Endothelial cell of umbilical vein (primary cell): ENCODE measurements around the gene ZFYVE28. TPM values are rescaled to one million over a fixed set of nuclear protein-coding genes. Genes with fewer than 3 reads are reported as not detected.
A peak's percentile ranks its signal among the peaks of the same experiment; 100 is the strongest.

Experiments
- BruUV-seq: library from RNA; stranded (reverse); fragments of 400-500 nt; replicated peaks from 2 replicates; lab custom pipeline; 2021; lab: Mats Ljungman, UMichigan
- CTCF ChIA-PET: fragments of 300-600, 350-600 bp; sonication (Branson Sonifier 250); formaldehyde crosslinking; loops from one replicate; lab custom pipeline; 2021; ENCODE audit warnings: antibody characterized with exemption, inconsistent platforms; lab: Charles Lee
- POLR2A ChIA-PET: fragments of 300-600, 350-600 bp; sonication (Branson Sonifier 250); formaldehyde crosslinking; loops from one replicate; lab custom pipeline; 2021; ENCODE audit warnings: antibody characterized with exemption, inconsistent platforms; lab: Charles Lee
- DNase-seq: peaks from one replicate; pipeline ENCODE4 v3.0.0-alpha.2; 2011; ENCODE audit warnings: low read depth, low spot score
- FAIRE-seq: peaks from 2 replicates; lab custom pipeline; 2011; peaks lifted over from hg19 to GRCh38; lab: Jason Lieb, UNC
- H2AFZ ChIP-seq: 2 replicates; pipeline ENCODE4 v1.6.0; 2012; ENCODE audit warnings: low read depth, low read length, control low read depth, inconsistent platforms
- H3K27ac ChIP-seq: 2 replicates; pipeline ENCODE4 v1.5.1; 2011; ENCODE audit warnings: low read depth, mild to moderate bottlenecking, control low read depth, low read length, moderate library complexity; ENCODE audit not compliant: insufficient read depth
- H3K27me3 ChIP-seq, 2 experiments: 2 replicates each; pipeline versions ENCODE4 v1.6.0 to v1.6.1; 2011; ENCODE audit warnings: low read length in 2 of 2, mixed read lengths in 1 of 2; ENCODE audit not compliant: control insufficient read depth in 2 of 2, insufficient read depth in 2 of 2
- H3K36me3 ChIP-seq, 2 experiments: 2 replicates in 1 of 2; 3 replicates in 1 of 2; pipeline ENCODE4 v1.5.1; 2011; ENCODE audit warnings: low read length in 2 of 2, mild to moderate bottlenecking in 1 of 2, moderate library complexity in 1 of 2; ENCODE audit not compliant: control insufficient read depth in 2 of 2, insufficient read depth in 2 of 2; ENCODE audit errors: extremely low read depth in 1 of 2
- H3K4me1 ChIP-seq: 3 replicates; pipeline ENCODE4 v1.5.1; 2011; ENCODE audit warnings: mild to moderate bottlenecking, low read length; ENCODE audit not compliant: control insufficient read depth, insufficient read depth; ENCODE audit errors: extremely low read depth
- H3K4me2 ChIP-seq: 2 replicates; pipeline ENCODE4 v1.6.1; 2011; ENCODE audit warnings: low read length, control low read depth, mixed read lengths; ENCODE audit not compliant: insufficient read depth
- H3K4me3 ChIP-seq, 3 experiments: fragments of 200-600 bp in 1 of 3; sonication (generic), shearing (Covaris generic) in 1 of 3; replicated peaks in 1 of 3; 2 replicates each; pipeline ENCODE4 v1.5.1; 2011 to 2016; ENCODE audit warnings: control low read depth in 3 of 3, low read length in 3 of 3, mild to moderate bottlenecking in 2 of 3, inconsistent platforms in 1 of 3, low read depth in 1 of 3, moderate library complexity in 1 of 3; ENCODE audit not compliant: insufficient read depth in 1 of 3
- H3K79me2 ChIP-seq: 2 replicates; pipeline ENCODE4 v1.6.0; 2012; ENCODE audit warnings: low read length, inconsistent platforms; ENCODE audit not compliant: control insufficient read depth, insufficient read depth
- H3K9ac ChIP-seq: replicated peaks from 2 replicates; pipeline ENCODE3; 2011; ENCODE audit warnings: low read length, control low read depth; ENCODE audit not compliant: insufficient read depth; ENCODE audit errors: extremely low read depth
- H3K9me1 ChIP-seq: replicated peaks from 3 replicates; pipeline ENCODE4 v1.6.0; 2011; ENCODE audit warnings: mild to moderate bottlenecking, low read length; ENCODE audit not compliant: control insufficient read depth, insufficient read depth; ENCODE audit errors: extremely low read depth
- H3K9me3 ChIP-seq: replicated peaks from 2 replicates; pipeline ENCODE4 v1.5.1; 2012; ENCODE audit warnings: low read length, inconsistent platforms; ENCODE audit not compliant: control insufficient read depth, insufficient read depth
- H4K20me1 ChIP-seq: replicated peaks from 2 replicates; pipeline ENCODE3; 2011; ENCODE audit warnings: mild to moderate bottlenecking, low read length; ENCODE audit not compliant: control insufficient read depth, insufficient read depth; ENCODE audit errors: extremely low read depth
- EZH2 ChIP-seq: IDR thresholded peaks from 2 replicates; pipeline ENCODE4 v1.6.1; 2012; ENCODE audit warnings: borderline replicate concordance, low read depth, mild to moderate bottlenecking, moderate library complexity, low read length, inconsistent platforms; ENCODE audit not compliant: severe bottlenecking
- FOS ChIP-seq: IDR thresholded peaks from 2 replicates; pipeline ENCODE4 v1.6.1; 2011; ENCODE audit warnings: mild to moderate bottlenecking, low read length, moderate library complexity, borderline replicate concordance; ENCODE audit not compliant: insufficient read depth
- GATA2 ChIP-seq: IDR thresholded peaks from 2 replicates; pipeline ENCODE4 v1.7.0; 2011; ENCODE audit warnings: low read depth, mild to moderate bottlenecking, moderate library complexity, mixed read lengths, low read length; ENCODE audit not compliant: insufficient read length, insufficient read depth
- JUN ChIP-seq: IDR thresholded peaks from 2 replicates; pipeline ENCODE4 v1.6.1; 2011; ENCODE audit warnings: borderline replicate concordance, low read depth; ENCODE audit not compliant: insufficient read length, insufficient read depth
- MYC ChIP-seq: IDR thresholded peaks from one replicate; pipeline ENCODE4 v1.6.1; 2011; ENCODE audit warnings: mild to moderate bottlenecking, low read depth, low read length
- POLR2A ChIP-seq: IDR thresholded peaks from 2 replicates; pipeline ENCODE4 v1.6.1; 2012; ENCODE audit warnings: low read depth, mild to moderate bottlenecking, control low read depth, low read length
- POLR2AphosphoS5 ChIP-seq: IDR thresholded peaks from 2 replicates; pipeline ENCODE4 v1.6.1; 2012; ENCODE audit warnings: low read depth, mild to moderate bottlenecking, control low read depth, low read length, moderate library complexity; ENCODE audit not compliant: insufficient read depth
- dilution Hi-C: fragments of 300-500 bp; cut with MboI; formaldehyde crosslinking; loops from one replicate; pipeline ENCODE4 v1.15.0; 2019; ENCODE audit warnings: low sequenced_read_pairs; ENCODE audit not compliant: extremely low pct_ligation_motif_present
- intact Hi-C: fragments of 100-400 bp; cut with micrococcal nuclease; formaldehyde crosslinking; loops from one replicate; pipeline ENCODE4 v1.10.0; 2022
- polyA plus RNA-seq, 4 experiments: library from polyadenylated mRNA; depleted of rRNA in 3 of 4; stranded (reverse) in 3 of 4; unstranded in 1 of 4; fragments of >200 nt; gene quantifications; 2 replicates each; pipeline versions ENCODE4 v1.2.1 to v1.2.3, GENCODE V29; 2011 to 2012; ENCODE audit warnings: missing spikeins in 1 of 4
- total RNA-seq: library from RNA; stranded (reverse); gene quantifications from 2 replicates; pipeline ENCODE4 v1.2.3, GENCODE V29; 2021
- TF ChIP-seq, protein P1 (sequence below): IDR thresholded peaks from 2 replicates; pipeline ENCODE4 v1.6.1; 2011; ENCODE audit not compliant: insufficient read depth, insufficient read length
- TF ChIP-seq, protein P2 (sequence below), 2 donors: IDR thresholded peaks; 1 replicate in 1 of 2; 2 replicates in 1 of 2; pipeline ENCODE4 v1.5.1; 2011; ENCODE audit warnings: low read length in 2 of 2, mild to moderate bottlenecking in 2 of 2, moderate library complexity in 2 of 2, control low read depth in 1 of 2, inconsistent platforms in 1 of 2, low read depth in 1 of 2; ENCODE audit not compliant: insufficient read depth in 1 of 2; ENCODE audit errors: extremely low read depth in 1 of 2

Gene ZFYVE28
- total and polyA plus RNA-seq, 2 donors (not counting 3 experiments of a cell fraction or from before 2014, with no cell fraction given), result 5.8 to 7.1 TPM

DNA sequence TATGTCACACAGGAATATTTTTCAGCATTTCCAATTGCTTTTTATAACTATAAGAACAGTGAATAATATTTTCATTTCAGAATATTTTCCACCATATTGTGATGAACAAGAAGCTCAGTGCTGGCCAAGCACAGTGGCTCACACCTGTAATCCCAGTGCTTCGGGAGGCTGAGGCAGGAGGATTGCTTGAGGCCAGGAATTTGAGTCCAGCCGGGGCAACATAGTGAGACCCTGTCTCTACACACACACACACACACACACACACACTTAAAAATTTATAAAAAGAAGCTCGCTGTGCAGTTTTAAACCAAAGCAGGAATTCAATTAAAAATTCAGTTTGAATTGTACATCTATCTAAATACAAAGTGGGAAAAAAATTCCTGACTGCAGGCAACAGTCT is 3.2 kb downstream of the ZFYVE28 start:
- no peak for TF ChIP-seq POLR2AphosphoS5
- no peak for TF ChIP-seq EZH2
- TF ChIP-seq, protein P1, sequence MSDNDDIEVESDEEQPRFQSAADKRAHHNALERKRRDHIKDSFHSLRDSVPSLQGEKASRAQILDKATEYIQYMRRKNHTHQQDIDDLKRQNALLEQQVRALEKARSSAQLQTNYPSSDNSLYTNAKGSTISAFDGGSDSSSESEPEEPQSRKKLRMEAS, result no peak
- no peak for TF ChIP-seq JUN
- TF ChIP-seq FOS, result no peak
- TF ChIP-seq GATA2, result no peak
- no peak for TF ChIP-seq POLR2A
- no peak for TF ChIP-seq MYC
- TF ChIP-seq, protein P2, sequence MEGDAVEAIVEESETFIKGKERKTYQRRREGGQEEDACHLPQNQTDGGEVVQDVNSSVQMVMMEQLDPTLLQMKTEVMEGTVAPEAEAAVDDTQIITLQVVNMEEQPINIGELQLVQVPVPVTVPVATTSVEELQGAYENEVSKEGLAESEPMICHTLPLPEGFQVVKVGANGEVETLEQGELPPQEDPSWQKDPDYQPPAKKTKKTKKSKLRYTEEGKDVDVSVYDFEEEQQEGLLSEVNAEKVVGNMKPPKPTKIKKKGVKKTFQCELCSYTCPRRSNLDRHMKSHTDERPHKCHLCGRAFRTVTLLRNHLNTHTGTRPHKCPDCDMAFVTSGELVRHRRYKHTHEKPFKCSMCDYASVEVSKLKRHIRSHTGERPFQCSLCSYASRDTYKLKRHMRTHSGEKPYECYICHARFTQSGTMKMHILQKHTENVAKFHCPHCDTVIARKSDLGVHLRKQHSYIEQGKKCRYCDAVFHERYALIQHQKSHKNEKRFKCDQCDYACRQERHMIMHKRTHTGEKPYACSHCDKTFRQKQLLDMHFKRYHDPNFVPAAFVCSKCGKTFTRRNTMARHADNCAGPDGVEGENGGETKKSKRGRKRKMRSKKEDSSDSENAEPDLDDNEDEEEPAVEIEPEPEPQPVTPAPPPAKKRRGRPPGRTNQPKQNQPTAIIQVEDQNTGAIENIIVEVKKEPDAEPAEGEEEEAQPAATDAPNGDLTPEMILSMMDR (IDR thresholded peaks at IDR 0.05; ENCODE audit: extremely low read depth in 1 of 2, insufficient read depth in 1 of 2, low read depth in 1 of 2, low read length in 2 of 2), result no peak
- BruUV-seq, result no TSS peak
- Histone ChIP-seq H3K36me3 (no peaks in the 10 kb centered on the region), H3K4me1 (peaks cover 50% of the 10 kb centered on the region), H3K9me1 (no peaks in the 10 kb centered on the region), H2AFZ (no peak overlapping the region), H3K27ac (peak overlapping the region; percentile 9), H4K20me1 (no peaks in the 10 kb centered on the region), H3K9ac (no peak overlapping the region), H3K4me3 (no peak overlapping the region), H3K9me3 (no peaks in the 10 kb centered on the region), H3K27me3 (peaks cover 9 to 12% of the 10 kb centered on the region in 2 experiments), H3K4me2 (no peak overlapping the region), H3K79me2 (peaks cover 42% of the 10 kb centered on the region)
- FAIRE-seq (no peak), DNase-seq (no peak)
- POLR2A ChIA-PET, result interaction anchor here (0.6 kb wide), 1 partner anchor 299 kb away, joined by 3 read pairs; no protein-coding TSS in a partner anchor
- dilution Hi-C loops (no loop called here), intact Hi-C loops (loop anchor here (10.0 kb wide), 1 partner anchor 550 kb away; the partner anchor contains the start of genes GRK4 and NOP14)
- CTCF ChIA-PET, result interaction anchor here (1.2 to 1.5 kb wide), 4 partner anchors 9 to 195 kb away, joined by 3 to 9 read pairs (median 4); no protein-coding TSS in a partner anchor
